GM12865 (cell line): ENCODE results near the gene ZSWIM1.

Experiments
- DNase-seq: peaks from one replicate; pipeline ENCODE4 v3.0.0; 2010; ENCODE audit warnings: low read depth
- H3K4me3 ChIP-seq: 2 replicates; pipeline ENCODE4 v1.5.1; 2011; ENCODE audit warnings: mild to moderate bottlenecking, low read depth, low read length, control low read depth
- TF ChIP-seq, protein P1 (sequence below): IDR thresholded peaks from 2 replicates; pipeline ENCODE4 v1.5.1; 2011; ENCODE audit warnings: low read length, control low read depth, low read depth, inconsistent platforms; ENCODE audit not compliant: insufficient read depth; ENCODE audit errors: missing control alignments

Gene ZSWIM1

DNA sequence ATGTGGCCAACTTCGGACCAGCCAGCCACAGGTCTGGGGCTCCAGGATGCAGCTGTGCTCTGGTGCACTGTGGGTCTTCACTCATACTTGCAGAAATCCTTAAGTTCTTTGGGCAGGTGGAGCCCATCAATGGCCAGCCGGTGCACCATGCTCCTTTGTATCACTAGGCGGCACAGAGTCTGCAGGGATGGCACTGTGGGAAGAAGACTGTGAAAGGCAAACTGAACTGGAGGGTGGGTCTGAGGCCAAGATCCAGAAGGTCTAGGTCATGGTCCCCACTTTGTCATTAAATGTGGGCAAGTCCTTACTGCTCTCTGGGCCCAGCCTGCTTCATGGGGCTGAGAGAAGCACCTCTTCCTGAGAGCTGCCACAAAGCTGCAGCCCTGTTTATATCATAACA, 7.7 kb downstream of the ZSWIM1 start:
- TF ChIP-seq, protein P1, sequence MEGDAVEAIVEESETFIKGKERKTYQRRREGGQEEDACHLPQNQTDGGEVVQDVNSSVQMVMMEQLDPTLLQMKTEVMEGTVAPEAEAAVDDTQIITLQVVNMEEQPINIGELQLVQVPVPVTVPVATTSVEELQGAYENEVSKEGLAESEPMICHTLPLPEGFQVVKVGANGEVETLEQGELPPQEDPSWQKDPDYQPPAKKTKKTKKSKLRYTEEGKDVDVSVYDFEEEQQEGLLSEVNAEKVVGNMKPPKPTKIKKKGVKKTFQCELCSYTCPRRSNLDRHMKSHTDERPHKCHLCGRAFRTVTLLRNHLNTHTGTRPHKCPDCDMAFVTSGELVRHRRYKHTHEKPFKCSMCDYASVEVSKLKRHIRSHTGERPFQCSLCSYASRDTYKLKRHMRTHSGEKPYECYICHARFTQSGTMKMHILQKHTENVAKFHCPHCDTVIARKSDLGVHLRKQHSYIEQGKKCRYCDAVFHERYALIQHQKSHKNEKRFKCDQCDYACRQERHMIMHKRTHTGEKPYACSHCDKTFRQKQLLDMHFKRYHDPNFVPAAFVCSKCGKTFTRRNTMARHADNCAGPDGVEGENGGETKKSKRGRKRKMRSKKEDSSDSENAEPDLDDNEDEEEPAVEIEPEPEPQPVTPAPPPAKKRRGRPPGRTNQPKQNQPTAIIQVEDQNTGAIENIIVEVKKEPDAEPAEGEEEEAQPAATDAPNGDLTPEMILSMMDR: no peak
- no peak overlapping the region for H3K4me3 ChIP-seq
- DNase-seq: no peak

DNA sequence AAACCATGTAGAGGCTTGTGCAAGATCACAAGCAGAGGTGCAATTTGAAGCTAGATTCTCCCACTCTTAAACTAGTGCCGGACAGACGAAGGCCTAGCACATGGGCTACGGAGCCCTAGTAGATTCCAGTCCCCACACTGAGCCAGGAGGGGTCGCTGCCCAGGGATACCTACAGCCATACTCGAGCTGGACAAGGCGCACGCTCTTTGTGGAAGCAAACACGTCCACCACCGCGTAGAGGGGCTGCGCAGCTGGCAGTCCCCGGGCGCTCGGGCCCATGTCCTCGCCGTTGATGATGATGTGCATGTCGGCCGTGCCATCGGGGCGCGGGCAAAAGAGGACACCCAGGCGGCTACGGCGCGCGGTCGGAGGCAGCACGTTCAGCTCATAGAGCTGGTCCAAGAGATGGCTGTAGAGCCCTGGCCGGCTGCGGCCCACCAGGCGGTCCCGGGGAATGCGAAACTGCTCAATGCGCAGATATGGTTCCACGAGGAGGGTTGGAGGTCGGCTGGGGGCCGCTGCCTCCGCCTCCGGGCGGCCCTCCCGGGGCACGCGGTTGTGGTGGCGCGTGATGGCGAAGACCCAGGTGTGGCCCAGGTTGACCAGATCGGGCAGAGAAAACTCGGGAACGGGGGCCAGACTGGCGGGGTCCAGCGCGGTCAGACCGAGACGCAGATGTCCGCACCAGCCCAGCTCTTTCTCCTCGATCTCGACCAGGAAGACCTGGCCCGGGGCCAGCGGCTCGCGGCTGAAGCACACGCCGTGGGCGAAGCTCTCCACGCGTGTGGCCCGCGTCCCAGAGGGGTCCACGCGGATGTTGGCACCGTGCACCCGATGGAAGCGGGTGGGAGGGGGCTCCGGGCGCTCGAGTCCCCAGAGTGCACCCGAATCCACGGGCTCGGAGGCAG, 9.3 kb downstream of the ZSWIM1 start:
- TF ChIP-seq, protein P1: peak; percentile 18
- H3K4me3 ChIP-seq: peak overlapping the region; percentile 95
- DNase-seq: peak; percentile 35

DNA sequence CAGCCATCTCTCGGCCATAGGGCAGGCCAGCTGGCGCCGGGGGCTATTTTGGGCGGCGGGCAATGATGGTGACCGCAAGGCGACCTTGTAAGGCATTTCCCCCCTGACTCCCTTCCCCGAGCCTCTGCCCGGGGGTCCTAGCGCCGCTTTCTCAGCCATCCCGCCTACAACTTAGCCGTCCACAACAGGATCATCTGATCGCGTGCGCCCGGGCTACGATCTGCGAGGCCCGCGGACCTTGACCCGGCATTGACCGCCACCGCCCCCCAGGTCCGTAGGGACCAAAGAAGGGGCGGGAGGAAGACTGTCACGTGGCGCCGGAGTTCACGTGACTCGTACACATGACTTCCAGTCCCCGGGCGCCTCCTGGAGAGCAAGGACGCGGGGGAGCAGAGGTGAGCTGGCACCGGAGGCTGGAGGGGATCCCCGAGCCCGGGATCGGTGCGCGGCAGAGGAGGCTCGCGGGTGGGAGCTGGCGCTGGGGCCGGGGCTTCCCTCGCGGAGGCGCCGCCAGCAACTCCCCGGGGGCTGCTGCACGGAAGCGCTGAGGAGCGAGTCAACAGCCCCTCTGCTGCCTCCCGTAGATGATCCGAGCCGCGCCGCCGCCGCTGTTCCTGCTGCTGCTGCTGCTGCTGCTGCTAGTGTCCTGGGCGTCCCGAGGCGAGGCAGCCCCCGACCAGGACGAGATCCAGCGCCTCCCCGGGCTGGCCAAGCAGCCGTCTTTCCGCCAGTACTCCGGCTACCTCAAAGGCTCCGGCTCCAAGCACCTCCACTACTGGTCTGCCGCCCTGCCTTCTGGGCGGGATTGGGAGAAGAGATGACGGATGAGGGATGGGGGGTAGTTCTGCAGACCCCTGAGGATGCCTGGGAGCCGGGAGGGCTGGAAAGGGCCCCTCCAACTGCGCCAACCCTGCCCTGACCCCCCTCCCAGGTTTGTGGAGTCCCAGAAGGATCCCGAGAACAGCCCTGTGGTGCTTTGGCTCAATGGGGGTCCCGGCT, 10.3 kb downstream of the ZSWIM1 start, which contains the start of the genes CTSA and NEURL2:
TSS of gene CTSA (plus strand) at position 351 of the 999 bp plus-strand sequence. CDS start at position 585, 234 bp downstream.
TSS of gene NEURL2 (minus strand) at position 224 of the 999 bp plus-strand sequence. CDS start at position 7, 217 bp downstream.
- peak; percentile 96 for DNase-seq
- TF ChIP-seq, protein P1: no peak
- peak within 1 kb of the TSS; percentile 95 for H3K4me3 ChIP-seq

DNA sequence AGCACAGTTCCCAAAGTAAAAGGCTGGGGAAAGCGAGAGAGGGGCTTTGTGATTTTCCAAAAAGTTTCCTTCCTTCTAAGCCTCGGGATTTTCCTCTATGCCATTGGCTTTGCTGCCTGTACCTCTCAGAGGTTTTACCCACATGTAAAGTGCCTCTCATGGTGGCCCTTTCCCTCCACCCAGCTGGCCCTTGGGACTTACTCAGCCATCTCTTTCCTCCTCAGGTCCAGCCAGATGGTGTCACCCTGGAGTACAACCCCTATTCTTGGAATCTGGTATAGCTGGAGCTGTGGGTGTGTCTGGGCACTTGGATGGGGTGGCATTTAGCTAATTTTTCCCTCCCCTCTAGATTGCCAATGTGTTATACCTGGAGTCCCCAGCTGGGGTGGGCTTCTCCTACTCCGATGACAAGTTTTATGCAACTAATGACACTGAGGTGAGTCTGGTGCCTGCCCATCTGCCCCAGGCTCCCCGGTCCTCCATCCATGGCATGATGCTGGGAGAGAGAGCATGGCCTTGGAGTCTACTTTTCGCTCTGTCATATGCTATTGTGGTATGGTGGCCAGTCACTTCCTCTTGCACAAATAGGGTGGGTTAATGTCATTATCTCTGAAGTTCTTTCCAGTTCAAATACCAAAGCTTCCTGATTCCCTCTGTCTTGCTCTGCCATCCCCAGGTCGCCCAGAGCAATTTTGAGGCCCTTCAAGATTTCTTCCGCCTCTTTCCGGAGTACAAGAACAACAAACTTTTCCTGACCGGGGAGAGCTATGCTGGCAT, 11.2 kb downstream of the ZSWIM1 start:
- H3K4me3 ChIP-seq: peak overlapping the region; percentile 95
- DNase-seq: no peak
- TF ChIP-seq, protein P1: no peak

DNA sequence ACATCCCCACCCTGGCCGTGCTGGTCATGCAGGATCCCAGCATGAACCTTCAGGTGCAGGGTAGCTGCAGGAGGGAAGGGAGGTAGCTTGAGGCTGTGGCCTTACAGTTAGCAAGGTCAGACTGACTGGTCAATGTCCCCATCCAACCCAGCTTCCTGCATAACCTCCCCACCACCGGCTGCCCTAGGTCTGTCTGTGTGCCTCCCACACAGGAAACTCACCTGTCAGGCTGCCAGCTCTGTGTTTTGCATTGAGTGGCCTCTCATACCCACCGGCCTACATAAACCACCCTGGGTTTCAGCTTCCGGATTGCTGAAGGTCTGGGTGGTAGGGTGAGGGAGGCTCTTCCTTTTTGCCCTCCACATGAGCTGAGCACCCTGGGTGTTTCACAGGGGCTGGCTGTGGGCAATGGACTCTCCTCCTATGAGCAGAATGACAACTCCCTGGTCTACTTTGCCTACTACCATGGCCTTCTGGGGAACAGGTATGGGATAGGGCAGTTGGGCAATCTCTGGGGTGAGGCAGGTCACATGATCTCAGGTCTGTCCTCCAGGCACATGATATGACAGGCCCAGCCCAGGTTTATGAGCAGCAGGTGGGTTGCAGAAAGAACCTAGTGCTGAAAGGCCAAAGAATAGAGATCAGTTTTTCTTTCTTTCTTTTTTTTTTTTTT, 11.9 kb downstream of the ZSWIM1 start:
- peak; percentile 44 for DNase-seq
- H3K4me3 ChIP-seq: no peak overlapping the region
- TF ChIP-seq, protein P1: no peak
